DND-41 (cell line): Measurements from ENCODE around the gene MYO1D.

Experiments used
- EZH2 ChIP-seq: IDR thresholded peaks from 3 replicates; pipeline ENCODE4 v1.6.1; 2012; ENCODE audit warnings: borderline replicate concordance, low read depth, mild to moderate bottlenecking, moderate library complexity, low read length, inconsistent platforms; ENCODE audit not compliant: severe bottlenecking
- TF ChIP-seq, protein P1 (sequence below): IDR thresholded peaks from 2 replicates; pipeline ENCODE4 v1.5.1; 2012; ENCODE audit warnings: borderline replicate concordance, low read length, moderate library complexity, mild to moderate bottlenecking; ENCODE audit not compliant: poor library complexity, severe bottlenecking; ENCODE audit errors: extremely low read depth

DNA sequence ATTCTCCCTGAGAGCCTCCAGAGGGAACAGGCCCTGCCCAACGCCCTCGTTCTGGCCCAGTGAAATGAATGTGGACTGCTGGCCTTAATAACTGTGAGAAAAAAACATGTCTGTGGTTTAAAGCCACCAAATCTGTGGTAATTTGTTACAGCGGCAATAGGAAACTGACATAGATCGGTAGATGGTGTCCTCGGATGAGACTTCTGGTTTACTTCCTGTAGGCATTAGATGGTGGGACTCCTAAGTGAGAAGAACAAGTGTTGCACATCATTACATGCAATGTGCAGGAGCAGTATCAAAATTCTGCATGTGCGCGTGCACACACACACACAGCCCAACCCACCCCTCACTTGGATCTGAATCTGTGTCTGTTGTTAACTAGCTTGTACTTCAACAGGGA, 348.1 kb downstream of the MYO1D start:
- TF ChIP-seq, protein P1, sequence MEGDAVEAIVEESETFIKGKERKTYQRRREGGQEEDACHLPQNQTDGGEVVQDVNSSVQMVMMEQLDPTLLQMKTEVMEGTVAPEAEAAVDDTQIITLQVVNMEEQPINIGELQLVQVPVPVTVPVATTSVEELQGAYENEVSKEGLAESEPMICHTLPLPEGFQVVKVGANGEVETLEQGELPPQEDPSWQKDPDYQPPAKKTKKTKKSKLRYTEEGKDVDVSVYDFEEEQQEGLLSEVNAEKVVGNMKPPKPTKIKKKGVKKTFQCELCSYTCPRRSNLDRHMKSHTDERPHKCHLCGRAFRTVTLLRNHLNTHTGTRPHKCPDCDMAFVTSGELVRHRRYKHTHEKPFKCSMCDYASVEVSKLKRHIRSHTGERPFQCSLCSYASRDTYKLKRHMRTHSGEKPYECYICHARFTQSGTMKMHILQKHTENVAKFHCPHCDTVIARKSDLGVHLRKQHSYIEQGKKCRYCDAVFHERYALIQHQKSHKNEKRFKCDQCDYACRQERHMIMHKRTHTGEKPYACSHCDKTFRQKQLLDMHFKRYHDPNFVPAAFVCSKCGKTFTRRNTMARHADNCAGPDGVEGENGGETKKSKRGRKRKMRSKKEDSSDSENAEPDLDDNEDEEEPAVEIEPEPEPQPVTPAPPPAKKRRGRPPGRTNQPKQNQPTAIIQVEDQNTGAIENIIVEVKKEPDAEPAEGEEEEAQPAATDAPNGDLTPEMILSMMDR: no peak
- TF ChIP-seq EZH2: no peak
